H1 (cell line): ENCODE data around the gene LRP11. TPM values are rescaled to one million over a fixed set of nuclear protein-coding genes. Genes with fewer than 3 reads are reported as not detected.

Experiments
- CTCF ChIA-PET: fragments of 300-600 bp; sonication (Branson Sonifier 250); formaldehyde crosslinking; loops from one replicate; lab custom pipeline; 2021; ENCODE audit not compliant: partially characterized antibody; lab: Charles Lee
- POLR2A ChIA-PET: fragments of 300-600 bp; sonication (Branson Sonifier 250); formaldehyde crosslinking; loops from one replicate; lab custom pipeline; 2021; ENCODE audit warnings: inconsistent platforms; ENCODE audit not compliant: partially characterized antibody; lab: Charles Lee
- DNase-seq, 2 experiments: peaks; one replicate each; pipeline versions ENCODE4 v3.0.0 to v3.0.0-alpha.2; 2010 to 2022; ENCODE audit warnings: low spot score in 2 of 2, low read depth in 1 of 2, mixed read lengths in 1 of 2
- FAIRE-seq: peaks from 2 replicates; lab custom pipeline; 2011; peaks lifted over from hg19 to GRCh38; lab: Jason Lieb, UNC
- H2AFZ ChIP-seq: 2 replicates; pipeline ENCODE4 v1.8.1; 2012; ENCODE audit warnings: low read length, inconsistent platforms
- H2AK5ac ChIP-seq: 2 replicates; pipeline ENCODE4 v1.6.1; 2013; ENCODE audit warnings: low read depth, low read length
- H2BK120ac ChIP-seq: replicated peaks from 2 replicates; pipeline ENCODE3; 2013; ENCODE audit warnings: low read depth, low read length, inconsistent platforms
- H2BK12ac ChIP-seq: 2 replicates; pipeline ENCODE4 v1.6.1; 2013; ENCODE audit warnings: low read depth, low read length
- H2BK15ac ChIP-seq: 2 replicates; pipeline ENCODE4 v1.6.1; 2013; ENCODE audit warnings: low read length
- H2BK20ac ChIP-seq: 2 replicates; pipeline ENCODE4 v1.6.1; 2013; ENCODE audit warnings: low read length
- H2BK5ac ChIP-seq: 2 replicates; pipeline ENCODE4 v1.6.1; 2013; ENCODE audit warnings: low read depth, low read length
- H3K14ac ChIP-seq: 2 replicates; pipeline ENCODE4 v1.6.1; 2013; ENCODE audit warnings: inconsistent platforms; ENCODE audit not compliant: insufficient read length
- H3K18ac ChIP-seq: 2 replicates; pipeline ENCODE4 v1.6.1; 2013; ENCODE audit warnings: low read length; ENCODE audit errors: extremely low read depth
- H3K23ac ChIP-seq: 2 replicates; pipeline ENCODE4 v1.6.1; 2013; ENCODE audit warnings: inconsistent platforms; ENCODE audit not compliant: insufficient read length
- H3K23me2 ChIP-seq: 2 replicates; pipeline ENCODE4 v1.6.1; 2013; ENCODE audit warnings: low read depth, low read length
- H3K27ac ChIP-seq: 2 replicates; pipeline ENCODE4 v1.6.1; 2011; ENCODE audit warnings: low read depth, low read length, inconsistent platforms
- H3K27me3 ChIP-seq, 4 experiments: replicated peaks in 1 of 4; 1 replicate in 1 of 4; 2 replicates in 3 of 4; pipeline versions ENCODE4 v1.6.1 to v1.8.1; 2011 to 2013; ENCODE audit warnings: low read length in 3 of 4, mild to moderate bottlenecking in 3 of 4, inconsistent platforms in 2 of 4, mixed read lengths in 2 of 4, moderate library complexity in 1 of 4; ENCODE audit not compliant: control insufficient read depth in 3 of 4, insufficient read depth in 3 of 4; ENCODE audit errors: extremely low read depth in 1 of 4
- H3K36me3 ChIP-seq, 4 experiments: 2 replicates each; pipeline versions ENCODE4 v1.6.1 to v1.8.1; 2011 to 2013; ENCODE audit warnings: mild to moderate bottlenecking in 4 of 4, low read length in 3 of 4, moderate library complexity in 2 of 4, control low read depth in 1 of 4, inconsistent platforms in 1 of 4; ENCODE audit not compliant: insufficient read depth in 4 of 4, control insufficient read depth in 2 of 4
- H3K4ac ChIP-seq: replicated peaks from 2 replicates; pipeline ENCODE3; 2013; ENCODE audit warnings: low read length, low read depth, mixed read lengths, inconsistent platforms; ENCODE audit not compliant: insufficient read length
- H3K4me1 ChIP-seq, 4 experiments: replicated peaks in 1 of 4; 1 replicate in 1 of 4; 2 replicates in 3 of 4; pipeline versions ENCODE4 v1.6.1 to v1.8.1; 2011 to 2013; ENCODE audit warnings: low read length in 3 of 4, inconsistent platforms in 2 of 4, mixed read lengths in 1 of 4; ENCODE audit not compliant: insufficient read depth in 4 of 4, control insufficient read depth in 3 of 4
- H3K4me2 ChIP-seq, 2 experiments: 2 replicates each; pipeline versions ENCODE4 v1.6.1 to v1.8.1; 2011 to 2013; ENCODE audit warnings: low read depth in 2 of 2, low read length in 2 of 2, control low read depth in 1 of 2, inconsistent platforms in 1 of 2, mild to moderate bottlenecking in 1 of 2; ENCODE audit not compliant: insufficient read depth in 1 of 2
- H3K4me3 ChIP-seq, 4 experiments: fragments of 200-600, 300-600 bp in 1 of 4; sonication (generic), shearing (Covaris generic), sonication (Bioruptor Twin) in 1 of 4; 2 replicates each; pipeline versions ENCODE4 v1.5.1 to v1.8.1; 2011 to 2016; ENCODE audit warnings: low read length in 4 of 4, low read depth in 3 of 4, control low read depth in 2 of 4, inconsistent platforms in 2 of 4, mild to moderate bottlenecking in 2 of 4, mixed read lengths in 1 of 4, moderate library complexity in 1 of 4; ENCODE audit not compliant: insufficient read depth in 2 of 4; ENCODE audit errors: extremely low read depth in 1 of 4
- H3K56ac ChIP-seq: replicated peaks from 2 replicates; pipeline ENCODE3; 2013; ENCODE audit warnings: low read depth, mild to moderate bottlenecking, mixed read lengths, low read length, inconsistent platforms; ENCODE audit not compliant: insufficient read length
- H3K79me1 ChIP-seq: 2 replicates; pipeline ENCODE4 v1.6.1; 2013; ENCODE audit warnings: low read depth, low read length, control low read depth
- H3K79me2 ChIP-seq, 2 experiments: 2 replicates each; pipeline versions ENCODE4 v1.6.1 to v1.8.1; 2012 to 2013; ENCODE audit warnings: low read length in 2 of 2, mild to moderate bottlenecking in 2 of 2, inconsistent platforms in 1 of 2; ENCODE audit not compliant: insufficient read depth in 2 of 2, control insufficient read depth in 1 of 2
- H3K9ac ChIP-seq, 4 experiments: replicated peaks in 1 of 4; 1 replicate in 1 of 4; 2 replicates in 3 of 4; pipeline versions ENCODE4 v1.6.1 to v1.8.1; 2011 to 2013; ENCODE audit warnings: low read depth in 3 of 4, low read length in 3 of 4, control low read depth in 2 of 4, mild to moderate bottlenecking in 2 of 4, moderate library complexity in 2 of 4, inconsistent platforms in 1 of 4; ENCODE audit errors: extremely low read depth in 1 of 4
- H3K9me3 ChIP-seq, 2 experiments: 2 replicates each; pipeline versions ENCODE4 v1.6.1 to v1.8.1; 2012 to 2013; ENCODE audit warnings: mild to moderate bottlenecking in 2 of 2, moderate library complexity in 2 of 2, control low read depth in 1 of 2, inconsistent platforms in 1 of 2, low read depth in 1 of 2, low read length in 1 of 2, mixed read lengths in 1 of 2; ENCODE audit not compliant: insufficient read depth in 2 of 2
- H4K20me1 ChIP-seq, 2 experiments: replicated peaks in 1 of 2; 2 replicates each; pipeline versions ENCODE3 to v1.8.1; 2011 to 2013; ENCODE audit warnings: inconsistent platforms in 2 of 2, low read length in 2 of 2, mild to moderate bottlenecking in 1 of 2; ENCODE audit not compliant: insufficient read depth in 2 of 2, control insufficient read depth in 1 of 2
- H4K5ac ChIP-seq: 2 replicates; pipeline ENCODE4 v1.6.1; 2013; ENCODE audit warnings: low read length, low read depth, mixed read lengths, inconsistent platforms; ENCODE audit not compliant: insufficient read length
- H4K8ac ChIP-seq: 2 replicates; pipeline ENCODE4 v1.8.0; 2013; ENCODE audit warnings: mild to moderate bottlenecking, moderate library complexity, low read length, inconsistent platforms; ENCODE audit not compliant: insufficient read depth; ENCODE audit errors: extremely low read depth
- H4K91ac ChIP-seq: replicated peaks from 2 replicates; pipeline ENCODE3; 2013; ENCODE audit warnings: low read length, mixed read lengths, inconsistent platforms; ENCODE audit not compliant: insufficient read length
- BACH1 ChIP-seq: IDR thresholded peaks from 2 replicates; pipeline ENCODE4 v1.6.1; 2012; ENCODE audit warnings: low read length, improper control_type of control experiment
- CEBPB ChIP-seq: IDR thresholded peaks from 2 replicates; pipeline ENCODE4 v1.6.1; 2012; ENCODE audit warnings: low read depth, low read length
- FOSL1 ChIP-seq: IDR thresholded peaks from 2 replicates; pipeline ENCODE4 v1.6.1; 2011; ENCODE audit warnings: mild to moderate bottlenecking, low read depth, low read length, moderate library complexity; ENCODE audit not compliant: insufficient read depth
- HDAC6 ChIP-seq: IDR thresholded peaks from one replicate; pipeline ENCODE4 v1.7.1; 2012; ENCODE audit warnings: low read depth, mild to moderate bottlenecking, inconsistent platforms, low read length, moderate library complexity
- KDM5A ChIP-seq: fragments of 200-600 bp; IDR thresholded peaks from 2 replicates; pipeline ENCODE4 v1.7.1; 2012; ENCODE audit warnings: mild to moderate bottlenecking, low read length, inconsistent platforms, mixed read lengths
- MAX ChIP-seq: IDR thresholded peaks from 2 replicates; pipeline ENCODE4 v1.6.1; 2012; ENCODE audit warnings: inconsistent platforms
- NANOG ChIP-seq: IDR thresholded peaks from 2 replicates; pipeline ENCODE4 v1.6.1; 2011; ENCODE audit warnings: low read length, low read depth, mild to moderate bottlenecking, inconsistent platforms; ENCODE audit not compliant: insufficient read depth, poor library complexity, severe bottlenecking
- RNF2 ChIP-seq: fragments of 200-900, 300-1000 bp; sonication (generic); IDR thresholded peaks from 2 replicates; pipeline ENCODE4 v1.7.1; 2016; ENCODE audit warnings: borderline replicate concordance, low read depth, mild to moderate bottlenecking, antibody characterized with exemption, low read length; ENCODE audit not compliant: poor library complexity, severe bottlenecking; ENCODE audit errors: missing control alignments
- SP4 ChIP-seq: IDR thresholded peaks from 2 replicates; pipeline ENCODE4 v1.6.1; 2012; ENCODE audit warnings: low read length, inconsistent platforms
- TAF7 ChIP-seq: optimal IDR thresholded peaks from 2 replicates; pipeline ENCODE3; 2011; ENCODE audit warnings: low read depth, mild to moderate bottlenecking, inconsistent platforms, low read length, moderate library complexity, borderline replicate concordance
- TEAD4 ChIP-seq: IDR thresholded peaks from 2 replicates; pipeline ENCODE4 v1.6.1; 2012; ENCODE audit warnings: low read depth, low read length, inconsistent platforms, mixed read lengths
- WGBS, 2 experiments: shearing (Covaris generic) in 1 of 2; methylation state at CpG; one replicate each; pipeline versions ENCODE4 v1.1.6 to v1.1.7; 2013 to 2015; ENCODE audit warnings: low lambda C conversion rate in 2 of 2, mixed read lengths in 2 of 2, inconsistent platforms in 1 of 2, low coverage in 1 of 2, missing lambda C conversion rate in 1 of 2; ENCODE audit not compliant: insufficient replicate concordance in 2 of 2, insufficient coverage in 1 of 2, insufficient read length in 1 of 2; ENCODE audit errors: extremely low coverage in 1 of 2, missing lambda C conversion rate in 1 of 2; 5-methylcytosine and 5-hydroxymethylcytosine counted together
- polyA plus RNA-seq, 7 experiments: library from polyadenylated mRNA; depleted of rRNA in 3 of 7; stranded (reverse) in 5 of 7; unstranded in 2 of 7; fragments of >200 nt in 5 of 7; fragments of 200-250 nt in 2 of 7; gene quantifications; 1 replicate in 5 of 7; 2 replicates in 1 of 7; 4 replicates in 1 of 7; pipeline versions ENCODE4 v1.2.1 to v1.2.3, GENCODE V29; 2011 to 2013; ENCODE audit warnings: missing spikeins in 2 of 7, mixed read lengths in 2 of 7
- total RNA-seq: library from RNA; stranded (reverse); fragmentation: NEBNext Ultra II Directional; extraction: Animal tissue kit (Norgen Biotek cat#: 25700); gene quantifications from 2 replicates; pipeline ENCODE4 v1.2.1, GENCODE V29; 2021
- TF ChIP-seq, protein P1 (sequence below): IDR thresholded peaks from 2 replicates; pipeline ENCODE4 v1.6.1; 2012; ENCODE audit warnings: low read length, inconsistent platforms

Gene LRP11
- total and polyA plus RNA-seq, 2 of the 8 experiments (the other 6 are each of a cell fraction or from before 2014, with no cell fraction given) = 11.0 to 20.0 TPM

DNA sequence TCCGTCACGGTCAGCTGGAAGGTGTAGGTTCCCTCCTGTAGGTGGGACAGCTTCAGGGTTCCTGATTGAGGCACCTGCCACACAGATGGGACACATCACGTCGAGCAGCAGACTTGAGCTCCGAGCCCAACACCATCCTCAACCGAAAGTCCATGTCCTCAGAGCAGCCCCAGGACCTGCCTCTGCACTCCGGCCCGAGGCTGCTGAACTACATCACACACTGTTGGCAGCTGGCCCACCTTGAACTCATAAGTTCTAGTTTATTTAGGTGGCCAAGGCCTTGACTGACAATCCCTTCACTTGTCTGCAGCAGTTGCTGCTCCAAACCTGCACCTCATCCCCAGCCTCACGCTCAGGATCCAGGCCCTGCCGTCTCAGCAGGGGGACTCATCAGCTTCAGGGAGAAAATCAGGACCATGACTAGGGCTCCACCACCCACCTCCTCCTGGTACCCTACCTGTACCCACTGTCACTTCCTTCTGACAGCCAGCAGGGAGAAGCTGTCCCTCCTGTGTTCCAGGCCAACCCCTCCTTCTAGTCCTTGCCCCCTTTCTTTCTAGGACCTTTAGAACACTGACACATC is 21.0 kb downstream of the LRP11 start:
- 90% methylated on average over 9 of the region's 10 CpGs; no CpG with 5 or more reads in 1 of the 2 experiments for WGBS, 2 experiments
- TF ChIP-seq KDM5A (no peak), HDAC6 (no peak), SP4 (no peak), FOSL1 (no peak), CEBPB (no peak), TAF7 (no peak), BACH1 (no peak), NANOG (no peak), MAX (no peak), TEAD4 (no peak), RNF2 (no peak)
- TF ChIP-seq, protein P1, sequence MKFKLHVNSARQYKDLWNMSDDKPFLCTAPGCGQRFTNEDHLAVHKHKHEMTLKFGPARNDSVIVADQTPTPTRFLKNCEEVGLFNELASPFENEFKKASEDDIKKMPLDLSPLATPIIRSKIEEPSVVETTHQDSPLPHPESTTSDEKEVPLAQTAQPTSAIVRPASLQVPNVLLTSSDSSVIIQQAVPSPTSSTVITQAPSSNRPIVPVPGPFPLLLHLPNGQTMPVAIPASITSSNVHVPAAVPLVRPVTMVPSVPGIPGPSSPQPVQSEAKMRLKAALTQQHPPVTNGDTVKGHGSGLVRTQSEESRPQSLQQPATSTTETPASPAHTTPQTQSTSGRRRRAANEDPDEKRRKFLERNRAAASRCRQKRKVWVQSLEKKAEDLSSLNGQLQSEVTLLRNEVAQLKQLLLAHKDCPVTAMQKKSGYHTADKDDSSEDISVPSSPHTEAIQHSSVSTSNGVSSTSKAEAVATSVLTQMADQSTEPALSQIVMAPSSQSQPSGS = no peak

More for the DNA sequence above, 21.0 kb downstream of the LRP11 start:
- Histone ChIP-seq H3K23ac (no peak overlapping the region), H3K4me1 (no peaks in the 10 kb centered on the region), H3K9ac (no peak overlapping the region), H3K27ac (no peak overlapping the region), H3K27me3 (no peaks in the 10 kb centered on the region), H3K4me2 (no peak overlapping the region), H2BK120ac (no peak overlapping the region), H4K5ac (no peak overlapping the region), H3K79me2 (no peaks in the 10 kb centered on the region), H4K20me1 (peaks cover 0 to 2% of the 10 kb centered on the region in 2 experiments), H3K4ac (no peak overlapping the region), H3K23me2 (no peaks in the 10 kb centered on the region), H2BK20ac (no peak overlapping the region), H3K9me3 (no peaks in the 10 kb centered on the region), H2BK15ac (no peak overlapping the region), H4K91ac (no peak overlapping the region), H2AK5ac (no peak overlapping the region), H2BK5ac (no peak overlapping the region), H3K56ac (no peak overlapping the region), H2AFZ (no peak overlapping the region), H3K79me1 (no peaks in the 10 kb centered on the region), H3K4me3 (no peak overlapping the region), H4K8ac (no peak overlapping the region), H3K14ac (no peak overlapping the region), H2BK12ac (no peak overlapping the region), H3K18ac (no peak overlapping the region), H3K36me3 (no peaks in the 10 kb centered on the region)
- DNase-seq (no peak), FAIRE-seq (no peak)
- ChIA-PET CTCF (interaction anchor here (0.7 to 15.4 kb wide), 14 partner anchors 7 to 85 kb away, joined by 3 to 195 read pairs (median 4); partner anchors contain the start of genes LRP11 and RAET1E), POLR2A (no interaction called here)
